Mammary epithelial cell (primary cell): ENCODE measurements around the gene SLC39A12.

Experiments
- CTCF ChIP-seq, 2 donors: IDR thresholded peaks in 1 of 2; conservative IDR thresholded peaks in 1 of 2; 2 replicates each; pipeline ENCODE4 v1.5.1; 2011 to 2012; ENCODE audit warnings: inconsistent platforms in 2 of 2, low read length in 2 of 2, mild to moderate bottlenecking in 2 of 2, control low read depth in 1 of 2, low read depth in 1 of 2; ENCODE audit not compliant: insufficient read depth in 1 of 2; ENCODE audit errors: extremely low read depth in 1 of 2
- EZH2 ChIP-seq: IDR thresholded peaks from 2 replicates; pipeline ENCODE4 v1.6.1; 2012; ENCODE audit warnings: low read length, inconsistent platforms, borderline replicate concordance

- TF ChIP-seq CTCF (conservative IDR thresholded peaks at IDR 0.05 in 1 of 2, IDR thresholded peaks at IDR 0.05 in 1 of 2; ENCODE audit: extremely low read depth in 1 of 2, insufficient read depth in 1 of 2, low read depth in 1 of 2, low read length in 2 of 2) (no peak), EZH2 (no peak)
These were observed 124.2 kb downstream of the SLC39A12 start for GRCh38 chr10:18075881-18076280.
